ENCODE measurements around the gene AGBL4.

DNA sequence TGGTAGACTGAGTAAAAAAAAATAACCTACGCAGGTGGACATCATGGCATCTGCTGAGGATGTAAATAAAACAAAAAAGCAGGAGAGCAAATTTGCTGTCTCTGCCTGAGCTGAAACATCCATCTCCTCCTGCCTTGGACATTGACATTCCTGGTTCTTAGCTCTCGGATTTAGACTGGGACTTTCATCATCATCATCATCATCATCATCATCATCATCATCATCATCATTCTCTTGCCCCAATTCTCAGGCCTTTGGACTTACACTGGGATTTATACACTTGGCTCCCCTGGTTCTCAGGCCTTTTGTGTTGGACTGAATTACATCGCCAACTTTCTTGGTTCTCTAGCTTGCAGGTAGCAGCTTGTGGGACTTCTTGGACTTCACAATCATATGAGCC is 938.7 kb downstream of the AGBL4 start:
- TF ChIP-seq, protein P1, sequence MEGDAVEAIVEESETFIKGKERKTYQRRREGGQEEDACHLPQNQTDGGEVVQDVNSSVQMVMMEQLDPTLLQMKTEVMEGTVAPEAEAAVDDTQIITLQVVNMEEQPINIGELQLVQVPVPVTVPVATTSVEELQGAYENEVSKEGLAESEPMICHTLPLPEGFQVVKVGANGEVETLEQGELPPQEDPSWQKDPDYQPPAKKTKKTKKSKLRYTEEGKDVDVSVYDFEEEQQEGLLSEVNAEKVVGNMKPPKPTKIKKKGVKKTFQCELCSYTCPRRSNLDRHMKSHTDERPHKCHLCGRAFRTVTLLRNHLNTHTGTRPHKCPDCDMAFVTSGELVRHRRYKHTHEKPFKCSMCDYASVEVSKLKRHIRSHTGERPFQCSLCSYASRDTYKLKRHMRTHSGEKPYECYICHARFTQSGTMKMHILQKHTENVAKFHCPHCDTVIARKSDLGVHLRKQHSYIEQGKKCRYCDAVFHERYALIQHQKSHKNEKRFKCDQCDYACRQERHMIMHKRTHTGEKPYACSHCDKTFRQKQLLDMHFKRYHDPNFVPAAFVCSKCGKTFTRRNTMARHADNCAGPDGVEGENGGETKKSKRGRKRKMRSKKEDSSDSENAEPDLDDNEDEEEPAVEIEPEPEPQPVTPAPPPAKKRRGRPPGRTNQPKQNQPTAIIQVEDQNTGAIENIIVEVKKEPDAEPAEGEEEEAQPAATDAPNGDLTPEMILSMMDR (IDR thresholded peaks at IDR 0.05), result no peak
- TF ChIP-seq POLR2A (IDR thresholded peaks at IDR 0.05), result no peak

All from heart left ventricle (tissue), 13 donors.